Stomach smooth muscle (tissue), 2 donors: ENCODE results near the gene FUBP3.

Experiments
- H3K27ac ChIP-seq: one replicate; pipeline ENCODE4 v1.7.0; 2013; ENCODE audit warnings: mild to moderate bottlenecking, low read length, inconsistent platforms
- H3K27me3 ChIP-seq, 2 donors: one replicate each; pipeline ENCODE4 v1.7.0; 2013; ENCODE audit warnings: low read length in 2 of 2; ENCODE audit not compliant: insufficient read depth in 2 of 2, control insufficient read depth in 1 of 2
- H3K36me3 ChIP-seq, 2 donors: one replicate each; pipeline ENCODE4 v1.7.0; 2013; ENCODE audit warnings: low read length in 2 of 2; ENCODE audit not compliant: control insufficient read depth in 2 of 2, insufficient read depth in 2 of 2
- H3K4me1 ChIP-seq: one replicate; pipeline ENCODE4 v1.7.0; 2013; ENCODE audit warnings: low read length; ENCODE audit not compliant: control insufficient read depth, insufficient read depth
- H3K4me3 ChIP-seq, 2 donors: one replicate each; pipeline ENCODE4 v1.7.0; 2013; ENCODE audit warnings: low read length in 2 of 2
- H3K9ac ChIP-seq, 2 donors: one replicate each; pipeline ENCODE4 v1.7.0; 2013; ENCODE audit warnings: low read length in 2 of 2, mild to moderate bottlenecking in 1 of 2
- H3K9me3 ChIP-seq, 2 donors: one replicate each; pipeline ENCODE4 v1.7.0; 2013; ENCODE audit warnings: low read length in 2 of 2; ENCODE audit not compliant: control insufficient read depth in 2 of 2
- donor health status: healthy.
- donor health status: Pancreatic carcinoma.

Gene FUBP3

GRCh38 chr9:130583271-130583670, 3.9 kb downstream of the FUBP3 start:
- Histone ChIP-seq H3K9me3 (no peaks in the 10 kb centered on the region), H3K27ac (no peak overlapping the region), H3K36me3 (peaks cover 0 to 2% of the 10 kb centered on the region in 2 donors), H3K4me3 (no peak overlapping the region), H3K9ac (no peak overlapping the region), H3K4me1 (peaks cover 22% of the 10 kb centered on the region), H3K27me3 (no peaks in the 10 kb centered on the region)

DNA sequence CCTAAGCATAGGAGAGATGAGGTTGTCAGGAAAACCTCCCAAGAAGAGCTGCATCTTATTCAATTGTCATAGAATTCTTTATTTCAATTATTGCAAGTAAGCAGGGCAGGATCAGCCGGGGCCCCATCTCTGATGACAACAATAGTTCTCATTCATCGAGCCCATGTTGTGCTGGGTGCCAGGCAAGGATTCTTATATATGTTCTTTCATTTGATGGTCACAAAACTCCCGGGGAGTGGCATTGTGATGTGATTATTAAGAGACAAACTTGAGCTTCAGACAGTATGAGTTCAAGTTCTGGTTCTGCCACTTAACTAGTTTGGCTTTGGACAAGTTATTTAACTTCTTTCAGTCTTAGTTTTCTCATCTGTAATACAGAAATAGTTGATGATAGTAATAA, 8.5 kb downstream of the FUBP3 start:
- Histone ChIP-seq H3K27ac (no peak overlapping the region), H3K36me3 (peaks cover 0 to 2% of the 10 kb centered on the region in 2 donors), H3K4me3 (no peak overlapping the region), H3K4me1 (peaks cover 8% of the 10 kb centered on the region), H3K9ac (no peak overlapping the region), H3K27me3 (no peaks in the 10 kb centered on the region), H3K9me3 (no peaks in the 10 kb centered on the region)

DNA sequence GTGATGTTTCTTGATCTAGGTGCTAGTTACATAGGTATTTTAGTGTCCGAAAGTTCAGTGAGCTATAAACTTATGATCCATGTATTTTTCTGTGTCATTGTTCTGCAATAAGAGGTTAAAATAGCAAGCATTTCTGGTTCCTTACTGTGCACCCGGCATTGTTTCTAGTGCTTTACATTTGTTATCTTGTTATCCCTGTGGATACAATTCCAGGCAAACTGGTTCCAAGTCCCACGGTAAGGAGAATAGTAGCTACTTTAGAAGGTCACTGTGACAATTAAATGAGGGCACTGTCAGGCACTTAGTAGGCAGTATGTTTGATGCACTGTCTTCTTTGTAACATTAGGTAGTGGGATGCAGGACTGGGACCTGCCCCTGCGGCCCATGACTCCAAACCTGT, 9.0 kb downstream of the FUBP3 start:
- Histone ChIP-seq H3K27me3 (no peaks in the 10 kb centered on the region), H3K4me1 (peaks cover 8% of the 10 kb centered on the region), H3K9me3 (no peaks in the 10 kb centered on the region), H3K36me3 (peaks cover 0 to 4% of the 10 kb centered on the region in 2 donors), H3K4me3 (no peak overlapping the region), H3K9ac (no peak overlapping the region), H3K27ac (no peak overlapping the region)

GRCh38 chr9:130589754-130590153, 10.4 kb downstream of the FUBP3 start:
- Histone ChIP-seq H3K4me1 (peaks cover 8% of the 10 kb centered on the region), H3K9me3 (no peaks in the 10 kb centered on the region), H3K36me3 (peaks cover 0 to 6% of the 10 kb centered on the region in 2 donors), H3K4me3 (no peak overlapping the region), H3K9ac (no peak overlapping the region), H3K27ac (no peak overlapping the region), H3K27me3 (no peaks in the 10 kb centered on the region)

- Histone ChIP-seq H3K36me3 (peaks cover 2 to 6% of the 10 kb centered on the region in 2 donors), H3K4me1 (peaks cover 8% of the 10 kb centered on the region), H3K27ac (no peak overlapping the region), H3K4me3 (no peak overlapping the region), H3K9me3 (no peaks in the 10 kb centered on the region), H3K9ac (no peak overlapping the region), H3K27me3 (no peaks in the 10 kb centered on the region)
Measured at GRCh38 chr9:130590305-130590704, 10.9 kb downstream of the FUBP3 start.

GRCh38 chr9:130593020-130593419, 13.6 kb downstream of the FUBP3 start:
- H3K9me3 ChIP-seq: no peaks in the 10 kb centered on the region
- no peak overlapping the region for H3K9ac ChIP-seq
- H3K4me3 ChIP-seq: no peak overlapping the region
- no peaks in the 10 kb centered on the region for H3K27me3 ChIP-seq
- H3K27ac ChIP-seq: no peak overlapping the region
- H3K36me3 ChIP-seq: peaks cover 12 to 18% of the 10 kb centered on the region in 2 donors
- H3K4me1 ChIP-seq: peaks cover 4% of the 10 kb centered on the region

DNA sequence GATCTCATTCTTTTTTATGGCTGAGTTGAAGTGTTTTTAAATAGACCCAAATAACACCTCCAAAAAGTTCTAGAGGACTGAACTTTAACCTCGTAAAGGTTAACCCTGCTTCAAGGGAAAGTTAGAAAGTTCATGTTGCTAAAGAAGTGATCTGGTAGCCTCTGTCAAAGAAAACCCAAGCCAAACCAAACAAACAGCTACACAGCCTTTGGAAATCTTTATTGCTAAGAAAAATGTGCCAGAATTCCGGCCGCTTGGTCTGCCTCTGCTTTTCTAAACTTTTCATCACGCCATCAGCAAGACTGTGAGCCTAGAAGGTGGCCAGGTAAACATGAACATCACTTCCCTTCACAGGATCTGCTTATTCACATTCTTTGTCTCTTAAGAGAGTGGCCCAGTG, 17.9 kb downstream of the FUBP3 start:
- Histone ChIP-seq H3K4me3 (no peak overlapping the region), H3K9ac (no peak overlapping the region)

GRCh38 chr9:130598188-130598587, 18.8 kb downstream of the FUBP3 start:
- no peak overlapping the region for H3K4me3 ChIP-seq
- no peaks in the 10 kb centered on the region for H3K4me1 ChIP-seq
- no peak overlapping the region for H3K27ac ChIP-seq
- H3K9ac ChIP-seq: no peak overlapping the region
- H3K36me3 ChIP-seq: peaks cover 22 to 24% of the 10 kb centered on the region in 2 donors
- H3K9me3 ChIP-seq: no peaks in the 10 kb centered on the region
- no peaks in the 10 kb centered on the region for H3K27me3 ChIP-seq

More for the DNA sequence above, 17.9 kb downstream of the FUBP3 start:
- Histone ChIP-seq H3K36me3 (peaks cover 22 to 23% of the 10 kb centered on the region in 2 donors), H3K9me3 (no peaks in the 10 kb centered on the region), H3K27me3 (no peaks in the 10 kb centered on the region), H3K4me1 (no peaks in the 10 kb centered on the region), H3K27ac (no peak overlapping the region)

GRCh38 chr9:130599625-130600024, 20.2 kb downstream of the FUBP3 start:
- H3K27ac ChIP-seq: no peak overlapping the region
- peaks cover 21 to 27% of the 10 kb centered on the region in 2 donors for H3K36me3 ChIP-seq
- no peak overlapping the region for H3K4me3 ChIP-seq
- no peak overlapping the region for H3K9ac ChIP-seq
- H3K27me3 ChIP-seq: no peaks in the 10 kb centered on the region
- no peaks in the 10 kb centered on the region for H3K4me1 ChIP-seq
- no peaks in the 10 kb centered on the region for H3K9me3 ChIP-seq

- no peaks in the 10 kb centered on the region for H3K27me3 ChIP-seq
- H3K4me1 ChIP-seq: no peaks in the 10 kb centered on the region
- H3K9ac ChIP-seq: no peak overlapping the region
- H3K9me3 ChIP-seq: no peaks in the 10 kb centered on the region
- no peak overlapping the region for H3K4me3 ChIP-seq
- no peak overlapping the region for H3K27ac ChIP-seq
- peaks cover 17 to 18% of the 10 kb centered on the region in 2 donors for H3K36me3 ChIP-seq
Measured at GRCh38 chr9:130601100-130601499, 21.7 kb downstream of the FUBP3 start.

DNA sequence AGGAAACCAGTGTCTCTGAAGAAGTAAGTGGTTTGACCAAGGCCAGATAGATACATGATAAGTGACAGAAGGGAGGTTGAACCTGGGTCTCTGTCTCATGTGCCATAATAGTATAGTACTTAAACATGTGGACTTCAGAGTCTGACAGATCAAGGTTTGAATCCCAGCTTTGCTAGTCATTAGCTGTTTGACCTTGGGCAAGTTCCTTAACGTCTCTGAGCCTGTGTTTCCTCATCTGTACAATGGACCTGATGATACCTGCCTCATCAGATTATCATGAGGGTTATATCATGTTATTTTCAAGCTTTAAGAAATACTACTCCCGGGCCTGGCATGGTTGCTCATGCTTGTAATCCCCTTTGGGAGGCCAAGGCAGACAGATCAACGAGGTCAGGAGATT, 24.9 kb downstream of the FUBP3 start:
- no peak overlapping the region for H3K27ac ChIP-seq
- no peak overlapping the region for H3K4me3 ChIP-seq
- no peaks in the 10 kb centered on the region for H3K9me3 ChIP-seq
- peaks cover 4% of the 10 kb centered on the region for H3K4me1 ChIP-seq
- H3K27me3 ChIP-seq: no peaks in the 10 kb centered on the region
- no peak overlapping the region for H3K9ac ChIP-seq
- peaks cover 5% of the 10 kb centered on the region in 2 donors for H3K36me3 ChIP-seq
